Stimulated activated CD8-positive, alpha-beta memory T cell treated with anti-CD3 and anti-CD28 coated beads, Interleukin-7, amount 100 ng/mL, for 24 hours (primary cell): ENCODE data around the gene GBP2.
"Not testable (repeated sequence)": the region's sequence is repeated elsewhere in the genome, so short reads cannot be mapped to it uniquely, and the experiment has no call there.

ENCODE experiments used
- DNase-seq: peaks from one replicate; pipeline ENCODE4 v3.0.0-alpha.2; 2020; ENCODE audit warnings: low read depth

Gene GBP2

DNA sequence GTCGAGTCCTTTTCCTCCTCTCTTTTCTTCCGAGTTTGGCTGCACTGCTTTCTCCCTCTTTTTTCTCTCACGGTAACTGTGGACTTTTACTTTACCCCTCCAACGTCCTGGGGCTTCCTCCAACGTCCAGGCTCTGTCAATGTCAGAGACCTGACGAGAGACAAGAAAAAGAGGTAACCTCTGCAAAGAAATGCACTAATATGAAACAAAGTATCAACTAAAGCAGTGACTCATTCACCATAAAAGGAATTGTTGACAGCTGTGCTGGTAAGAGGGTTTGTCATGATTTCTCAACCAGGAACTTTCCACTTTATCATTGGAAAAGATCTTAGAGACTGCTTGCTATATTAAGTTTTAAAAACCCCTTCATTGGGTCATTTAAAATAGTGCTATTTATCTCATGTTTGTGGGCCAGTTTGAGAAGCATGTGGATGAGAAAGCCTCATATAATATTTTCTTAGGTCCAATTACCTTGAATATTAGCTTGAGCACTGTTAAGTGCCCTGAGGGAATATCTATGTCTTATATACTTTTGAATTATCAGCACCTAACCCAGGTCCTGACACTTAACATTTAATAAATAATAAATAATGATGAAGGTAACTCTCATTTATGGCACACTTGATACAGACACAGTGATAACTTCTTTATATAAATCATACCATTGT, at the start of gene GBP2:
GBP2 (minus strand) TSS at position 202 of the 668 bp plus-strand sequence. CDS start 4,148 bp downstream, outside the sequence.
- no peak for DNase-seq

GRCh38 chr1:89174491-89174890, 48.6 kb upstream of the GBP2 start:
- no peak for DNase-seq

DNA sequence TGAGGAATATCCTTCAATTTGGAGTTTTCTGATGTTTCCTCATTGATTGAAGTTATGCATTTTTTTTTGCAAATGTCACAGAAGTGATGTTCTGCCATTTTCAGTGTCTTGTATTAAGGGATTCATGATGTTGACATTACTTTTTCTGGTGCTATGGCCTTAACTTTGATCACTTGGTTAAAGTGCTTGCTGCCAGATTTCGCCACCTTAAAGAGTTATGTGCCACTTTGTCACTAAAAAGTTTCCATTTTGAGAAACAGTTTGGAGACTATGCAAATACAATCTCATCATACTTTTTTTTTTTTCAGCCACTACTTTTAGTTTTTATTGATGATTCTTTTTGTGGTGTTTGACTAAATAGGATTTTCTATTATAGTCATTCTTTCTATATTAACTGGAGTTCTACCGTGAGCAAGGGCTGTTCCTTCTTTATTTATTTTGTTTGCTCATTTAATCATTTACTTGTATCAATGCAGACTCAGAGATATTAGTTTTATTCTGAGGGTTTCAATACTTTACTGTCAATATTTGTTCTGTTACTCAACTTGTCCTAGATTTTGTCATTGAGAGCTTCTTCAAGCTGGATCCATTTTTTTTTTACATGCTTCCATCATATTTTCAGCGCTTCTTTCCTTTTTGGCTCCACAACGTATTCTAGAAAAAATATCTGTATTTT, 46.7 kb upstream of the GBP2 start:
- DNase-seq: no peak

- no peak for DNase-seq
These were observed 45.1 kb upstream of the GBP2 start for GRCh38 chr1:89171067-89171438.

- DNase-seq: no peak
These were observed 44.5 kb upstream of the GBP2 start for GRCh38 chr1:89170170-89171066.

DNA sequence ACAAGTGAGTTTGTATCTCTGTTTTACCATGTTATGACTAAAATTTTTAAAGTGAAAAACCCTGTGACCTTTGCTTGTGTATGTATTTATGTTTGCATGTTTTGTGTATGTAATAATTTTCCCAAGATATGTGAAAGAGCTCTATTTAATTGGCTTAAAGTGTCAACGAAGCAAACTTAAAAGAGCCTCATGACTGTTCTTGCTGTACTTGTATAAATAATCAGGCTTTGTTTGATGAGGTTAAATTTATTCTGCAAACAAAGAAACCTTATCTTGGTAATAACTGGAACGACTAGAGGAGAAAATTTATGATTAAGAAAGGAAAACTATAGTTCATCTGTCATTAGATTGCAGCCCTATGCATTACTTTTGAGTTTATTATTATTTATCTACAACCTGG, 43.3 kb upstream of the GBP2 start:
- DNase-seq: no peak

DNA sequence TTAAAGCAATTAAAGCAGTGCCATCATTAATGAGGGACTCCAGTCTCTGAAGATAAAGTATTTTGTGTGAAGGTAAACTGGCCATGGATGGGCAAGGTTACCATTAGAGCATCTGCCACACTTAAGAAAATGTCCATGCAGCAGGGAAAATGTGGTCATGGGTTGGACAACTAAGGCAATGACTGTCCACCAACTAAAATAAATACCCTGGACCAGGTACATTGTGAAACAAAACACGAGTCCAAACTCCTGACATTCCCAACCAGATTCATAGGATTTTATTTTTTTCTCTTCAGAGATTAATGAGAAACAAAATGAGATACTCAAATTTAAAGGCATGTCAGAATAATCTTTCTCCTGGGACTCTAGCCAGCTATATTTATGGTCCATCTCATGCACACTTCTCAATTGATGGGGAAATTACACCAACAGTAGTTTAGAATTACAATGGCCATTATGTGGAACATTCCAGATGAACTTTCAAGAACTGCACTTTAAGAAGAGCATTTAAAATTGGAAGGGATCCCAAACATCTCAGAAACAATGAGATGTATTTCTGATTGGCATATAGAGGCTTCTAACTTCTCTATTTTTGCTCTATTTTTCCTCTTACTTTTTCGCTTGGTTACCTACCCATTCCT, 41.8 kb upstream of the GBP2 start:
- no peak for DNase-seq

GRCh38 chr1:89166705-89167104, 40.8 kb upstream of the GBP2 start:
- no peak for DNase-seq

DNA sequence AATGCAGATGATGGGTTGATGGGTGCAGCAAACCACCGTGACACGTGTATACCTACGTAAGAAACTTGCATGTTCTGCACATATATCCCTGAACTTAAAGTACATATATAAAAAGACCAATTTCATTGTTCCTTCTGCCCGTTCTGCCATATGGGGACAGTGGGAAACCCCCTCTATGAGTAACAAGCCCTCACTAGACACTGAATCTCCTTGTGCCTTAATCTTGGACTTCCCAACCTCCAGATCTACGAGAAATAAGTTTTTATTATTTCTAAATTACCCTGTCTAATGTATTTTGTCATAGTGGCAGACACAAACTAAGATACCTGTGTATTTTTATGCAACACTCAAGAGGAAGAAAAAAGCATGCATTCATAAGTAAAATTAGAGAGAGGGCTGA, 39.9 kb upstream of the GBP2 start:
- DNase-seq: no peak

DNA sequence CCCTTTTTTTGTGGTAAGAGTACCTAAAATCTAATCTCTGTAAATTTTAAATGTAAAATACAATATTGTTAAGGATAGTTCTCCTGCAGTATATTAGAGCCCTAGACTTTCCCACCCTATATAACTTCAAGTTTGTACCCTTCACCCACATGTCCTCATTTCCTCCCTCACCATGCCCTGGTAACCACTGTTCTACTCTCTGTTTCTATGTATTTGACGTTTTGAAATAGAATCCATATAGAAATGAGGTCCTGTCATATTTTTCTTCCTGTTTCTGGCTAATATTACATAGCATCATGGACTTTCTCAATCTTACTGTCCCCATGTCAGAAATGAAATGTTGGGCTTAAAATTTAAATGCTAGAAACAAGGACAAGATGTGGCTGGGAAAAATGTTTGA, 25.1 kb upstream of the GBP2 start:
- DNase-seq: no peak

- no peak for DNase-seq
These were observed 24.1 kb upstream of the GBP2 start for GRCh38 chr1:89149976-89150375.

GRCh38 chr1:89149229-89149628, 23.3 kb upstream of the GBP2 start:
- DNase-seq: no peak

DNA sequence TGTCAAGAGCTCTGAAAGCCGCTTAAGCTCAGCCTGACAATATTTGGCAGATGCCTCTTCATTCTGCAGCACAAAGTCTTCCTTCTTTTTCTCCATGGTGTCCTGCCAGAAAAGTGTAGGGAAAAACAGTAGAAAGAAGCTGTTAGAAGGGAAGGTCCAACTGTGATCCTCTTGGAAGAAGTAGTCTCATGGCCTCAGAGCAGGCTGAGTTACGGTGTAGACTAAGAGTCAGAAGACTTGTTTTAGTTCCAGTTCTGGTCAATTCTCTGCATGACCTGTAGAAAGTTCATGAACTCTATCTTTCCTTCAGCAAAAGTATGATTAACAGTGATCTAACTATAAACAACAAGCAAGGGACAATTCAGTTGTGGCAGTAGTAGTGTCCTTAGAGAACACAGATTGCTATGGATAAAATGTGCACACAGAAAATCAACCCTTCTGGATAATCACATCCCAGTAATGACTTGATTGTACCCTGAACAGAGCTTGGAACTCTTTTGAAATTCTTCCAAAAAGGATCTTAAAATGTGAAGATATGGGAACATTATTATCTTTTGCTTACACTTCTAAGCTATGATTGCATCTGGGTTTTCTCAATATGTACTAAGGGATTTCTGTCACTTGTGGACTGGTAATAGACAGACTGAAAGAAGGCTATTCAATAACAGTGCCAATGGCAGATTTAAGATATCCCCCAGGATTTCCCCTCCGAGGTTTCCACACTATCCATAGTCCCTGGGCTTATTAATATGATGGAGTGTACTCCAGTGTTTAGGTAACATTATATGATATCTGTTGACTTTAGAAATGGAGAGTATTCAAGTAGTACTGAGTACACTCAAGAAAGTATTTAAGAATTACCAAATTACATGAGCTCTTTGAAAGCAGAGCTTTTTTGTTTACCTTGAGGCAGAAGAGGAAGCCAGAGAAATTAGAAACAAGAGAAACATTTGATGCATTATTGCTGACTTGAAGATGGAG, 22.1 kb upstream of the GBP2 start:
- DNase-seq: no peak

DNA sequence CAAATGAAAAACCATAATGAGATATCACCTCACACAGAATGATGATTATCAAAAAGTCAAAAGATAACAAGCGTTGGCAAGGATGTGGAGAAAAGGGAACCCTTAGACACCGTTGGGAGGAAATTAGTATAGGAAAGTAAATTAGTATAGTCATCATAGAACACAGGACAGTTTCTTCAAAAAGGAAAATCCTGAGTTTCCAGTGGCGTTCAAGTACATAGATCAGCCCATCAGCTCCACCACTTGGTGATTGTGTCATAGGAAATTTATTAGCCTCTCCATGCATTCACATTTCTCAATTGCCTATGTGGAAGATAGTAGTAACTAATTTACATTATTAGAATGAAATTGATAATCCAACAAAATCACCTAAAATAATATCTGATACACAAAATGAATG, 20.8 kb upstream of the GBP2 start:
- DNase-seq: no peak

DNA sequence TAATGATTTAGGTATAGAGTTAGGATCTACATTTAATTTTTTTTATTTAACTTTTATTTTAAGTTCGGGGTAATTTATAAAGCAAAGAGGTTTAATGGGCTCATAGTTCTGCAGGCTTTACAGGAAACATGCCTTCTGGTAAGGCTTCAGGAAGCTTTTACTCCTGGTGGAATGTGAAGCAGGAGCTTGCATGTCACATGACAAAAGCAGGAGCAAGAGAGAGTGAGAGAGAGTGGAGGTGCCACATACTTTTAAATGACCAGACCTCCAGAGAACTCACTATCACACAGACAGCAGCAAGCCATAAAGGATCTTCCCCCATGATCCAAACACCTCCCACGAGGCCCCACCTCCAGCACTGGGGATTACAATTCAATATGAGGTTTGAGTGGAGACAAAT, 17.6 kb upstream of the GBP2 start:
- no peak for DNase-seq

GRCh38 chr1:89142160-89142559, 16.2 kb upstream of the GBP2 start:
- DNase-seq: no peak

- DNase-seq: no peak
These were observed 7.8 kb upstream of the GBP2 start for GRCh38 chr1:89133747-89134146.

GRCh38 chr1:89130716-89131115, 4.8 kb upstream of the GBP2 start:
- DNase-seq: no peak

GRCh38 chr1:89129911-89130310, 4.0 kb upstream of the GBP2 start:
- DNase-seq: no peak

- DNase-seq: not testable (repeated sequence)
These were observed 2.1 kb upstream of the GBP2 start for GRCh38 chr1:89128003-89128458.
